SU-DHL-6 (cell line): ENCODE data around the gene SH3BGRL2.

Source experiments
- H2AFZ ChIP-seq: fragments of 200-600 bp; sonication (generic); 2 replicates; pipeline ENCODE4 v1.6.1; 2014; ENCODE audit warnings: low read depth, mild to moderate bottlenecking, moderate library complexity, mixed read lengths, antibody characterized with exemption, low read length; ENCODE audit not compliant: severe bottlenecking
- H3F3A ChIP-seq: fragments of 200-600 bp; shearing (Covaris generic); 2 replicates; pipeline ENCODE4 v1.6.0; 2016; ENCODE audit warnings: antibody characterized with exemption, mild to moderate bottlenecking; ENCODE audit not compliant: insufficient read depth
- H3K27ac ChIP-seq: fragments of 200-600 bp; sonication (generic); 2 replicates; pipeline ENCODE4 v1.5.1; 2016; ENCODE audit warnings: low read depth, mild to moderate bottlenecking, low read length, moderate library complexity, mixed read lengths
- H3K27me3 ChIP-seq: fragments of 200-600 bp; sonication (generic), shearing (Covaris generic); 2 replicates; pipeline ENCODE4 v1.6.0; 2014; ENCODE audit warnings: mild to moderate bottlenecking, low read length
- H3K36me3 ChIP-seq: fragments of 200-600 bp; sonication (generic); 2 replicates; pipeline ENCODE4 v1.6.1; 2014; ENCODE audit warnings: mild to moderate bottlenecking, low read length, mixed read lengths
- H3K4me2 ChIP-seq: fragments of 300-600, 200-600 bp; shearing (Covaris generic), sonication (generic); 2 replicates; pipeline ENCODE4 v1.6.0; 2014; ENCODE audit warnings: low read length, low read depth, mild to moderate bottlenecking; ENCODE audit not compliant: poor library complexity, severe bottlenecking
- H3K4me3 ChIP-seq: fragments of 200-600 bp; sonication (generic); 2 replicates; pipeline ENCODE4 v1.5.1; 2014; ENCODE audit warnings: antibody characterized with exemption, low read length, mild to moderate bottlenecking, mixed read lengths; ENCODE audit not compliant: insufficient read depth, poor library complexity, severe bottlenecking
- H3K79me2 ChIP-seq: fragments of 200-600 bp; sonication (generic); 2 replicates; pipeline ENCODE4 v1.6.1; 2014; ENCODE audit warnings: mild to moderate bottlenecking, low read length, moderate library complexity; ENCODE audit not compliant: insufficient read depth
- H3K9ac ChIP-seq: fragments of 200-600 bp; sonication (generic); 2 replicates; pipeline ENCODE4 v1.7.0; 2014; ENCODE audit warnings: mild to moderate bottlenecking, low read length
- H3K9me2 ChIP-seq: fragments of 200-600 bp; sonication (generic); replicated peaks from 2 replicates; pipeline ENCODE4 v1.6.1; 2014; ENCODE audit warnings: low read length; ENCODE audit not compliant: insufficient read depth
- H3K9me3 ChIP-seq: fragments of 200-600 bp; sonication (generic); 2 replicates; pipeline ENCODE4 v1.6.1; 2014; ENCODE audit warnings: low read length, mixed read lengths; ENCODE audit not compliant: insufficient read depth
- H4K20me1 ChIP-seq: fragments of 200-600 bp; sonication (generic); 2 replicates; pipeline ENCODE4 v1.6.1; 2014; ENCODE audit warnings: low read depth, mild to moderate bottlenecking, antibody characterized with exemption, low read length, moderate library complexity, mixed read lengths
- CTCF ChIP-seq: fragments of 200-600 bp; sonication (generic); IDR thresholded peaks from one replicate; pipeline ENCODE4 v1.5.1; 2017; ENCODE audit warnings: antibody characterized with exemption, mild to moderate bottlenecking, low read length, moderate library complexity; ENCODE audit not compliant: insufficient read depth, poor library complexity, severe bottlenecking
- EZH2phosphoT487 ChIP-seq: fragments of 200-600 bp; sonication (generic), shearing (Covaris generic); conservative IDR thresholded peaks from 2 replicates; pipeline ENCODE4 v1.6.1; 2018; ENCODE audit warnings: mild to moderate bottlenecking, antibody characterized with exemption, low read length, moderate library complexity, mixed read lengths

SH3BGRL2 gene

GRCh38 chr6:79684876-79685275 is 53.7 kb downstream of the SH3BGRL2 start:
- Histone ChIP-seq H3K9me3 (no peaks in the 10 kb centered on the region), H3K36me3 (no peaks in the 10 kb centered on the region), H3F3A (no peaks in the 10 kb centered on the region), H3K9ac (no peak overlapping the region), H3K27me3 (no peaks in the 10 kb centered on the region), H3K27ac (no peak overlapping the region), H3K79me2 (no peaks in the 10 kb centered on the region), H3K4me3 (no peak overlapping the region), H4K20me1 (no peaks in the 10 kb centered on the region), H3K9me2 (no peaks in the 10 kb centered on the region), H2AFZ (no peak overlapping the region), H3K4me2 (no peak overlapping the region)
- TF ChIP-seq EZH2phosphoT487, result no peak
- TF ChIP-seq CTCF, result no peak

GRCh38 chr6:79686707-79687309 is 55.7 kb downstream of the SH3BGRL2 start:
- Histone ChIP-seq H3K9ac (no peak overlapping the region), H3K9me2 (no peaks in the 10 kb centered on the region), H3K4me3 (no peak overlapping the region), H3F3A (no peaks in the 10 kb centered on the region), H4K20me1 (no peaks in the 10 kb centered on the region), H3K79me2 (no peaks in the 10 kb centered on the region), H3K36me3 (no peaks in the 10 kb centered on the region), H3K27me3 (no peaks in the 10 kb centered on the region), H3K4me2 (no peak overlapping the region), H3K9me3 (no peaks in the 10 kb centered on the region), H2AFZ (no peak overlapping the region), H3K27ac (no peak overlapping the region)
- no peak for TF ChIP-seq EZH2phosphoT487
- TF ChIP-seq CTCF, result no peak

GRCh38 chr6:79687759-79688158 is 56.6 kb downstream of the SH3BGRL2 start:
- no peak overlapping the region for H2AFZ ChIP-seq
- no peaks in the 10 kb centered on the region for H3K9me3 ChIP-seq
- no peaks in the 10 kb centered on the region for H4K20me1 ChIP-seq
- no peaks in the 10 kb centered on the region for H3K36me3 ChIP-seq
- H3K9ac ChIP-seq, result no peak overlapping the region
- H3K4me2 ChIP-seq, result no peak overlapping the region
- no peak overlapping the region for H3K27ac ChIP-seq
- TF ChIP-seq CTCF (no peak), EZH2phosphoT487 (no peak)
- no peaks in the 10 kb centered on the region for H3K9me2 ChIP-seq
- H3K79me2 ChIP-seq, result no peaks in the 10 kb centered on the region
- H3K4me3 ChIP-seq, result no peak overlapping the region
- no peaks in the 10 kb centered on the region for H3F3A ChIP-seq
- no peaks in the 10 kb centered on the region for H3K27me3 ChIP-seq
